GM18520 (cell line): Measurements from ENCODE around the gene DNAH3.

ENCODE experiments used
- ATAC-seq: cut with Tn5 transposase; IDR thresholded peaks from one replicate; pipeline ENCODE4 v1.9.1; 2021; ENCODE audit not compliant: unreplicated experiment

DNAH3 gene

DNA sequence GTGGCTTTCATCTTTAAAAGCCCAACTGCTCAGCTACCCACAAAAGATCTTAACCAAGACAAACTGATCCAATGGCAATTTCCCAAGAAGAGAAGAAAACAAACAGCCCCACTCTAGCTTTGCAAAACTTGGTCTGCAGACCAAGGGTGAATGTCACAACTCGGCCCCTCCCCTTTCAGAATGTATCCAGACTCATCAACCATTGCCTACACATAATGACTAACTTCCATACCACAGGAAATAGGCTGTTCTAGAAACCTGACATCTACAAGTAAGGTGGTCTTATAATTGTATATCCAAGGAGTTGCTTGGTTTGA is 266.4 kb downstream of the DNAH3 start:
- no peak for ATAC-seq

DNA sequence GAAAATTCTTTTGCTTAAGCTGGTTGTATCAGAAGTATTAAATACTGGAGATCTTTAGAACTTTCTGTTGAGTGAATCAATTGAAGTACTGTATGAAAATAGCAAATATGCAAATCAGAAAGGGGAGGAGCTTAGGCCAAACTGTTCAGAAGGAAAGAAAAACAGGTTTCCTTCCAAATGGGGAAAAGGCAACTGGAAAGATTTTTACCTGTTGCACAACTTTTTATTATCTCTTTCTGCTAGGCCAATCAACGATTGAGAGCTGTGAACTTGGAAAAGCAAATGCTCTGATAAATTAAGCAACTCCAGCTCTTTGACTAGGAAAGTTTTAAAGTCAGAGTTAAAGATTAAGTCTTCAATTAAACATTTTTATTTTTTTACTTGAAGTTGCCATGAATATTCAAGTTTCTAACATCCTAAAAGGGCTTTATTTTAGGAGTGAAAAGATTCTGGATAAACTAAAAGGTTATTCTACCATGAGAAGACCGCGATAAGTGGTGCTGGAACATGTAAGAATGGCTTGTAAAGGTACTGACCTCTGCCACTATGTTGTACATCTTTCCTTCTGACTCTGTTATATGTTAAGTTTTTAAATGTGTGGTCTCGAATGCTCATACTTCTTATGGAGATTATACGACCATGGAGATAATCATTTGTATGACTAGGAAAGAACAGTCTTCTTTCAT is 266.9 kb downstream of the DNAH3 start:
- no peak for ATAC-seq
